ENCODE data around the gene RAB3D. TPM values are rescaled to one million over a fixed set of nuclear protein-coding genes. Genes with fewer than 3 reads are reported as not detected.

The RAB3D gene
- polyA plus RNA-seq, 1 experiment: 15.6 TPM

GRCh38 chr19:11284515-11284914 is 54.9 kb downstream of the RAB3D start:
- peaks cover 3% of the 10 kb centered on the region for H3K27me3 ChIP-seq (ENCODE audit: control insufficient read depth, insufficient read depth, low read length)
- POLR2A ChIA-PET: no interaction called here
- CTCF ChIA-PET: interaction anchor here (1.3 to 1.4 kb wide), 3 partner anchors 9 to 198 kb away, joined by 3 to 4 read pairs (median 3); no protein-coding TSS in a partner anchor

GRCh38 chr19:11281356-11282049 is 58.0 kb downstream of the RAB3D start:
- H3K9me3 ChIP-seq (ENCODE audit: control insufficient read depth, insufficient read depth, low read length): no peaks in the 10 kb centered on the region; the same call in 1 of the 2 replicates
- ChIA-PET CTCF (interaction anchor here (0.7 to 1.5 kb wide), 2 partner anchors 12 to 215 kb away, joined by 3 to 7 read pairs; no protein-coding TSS in a partner anchor), POLR2A (interaction anchor here (0.5 kb wide), 1 partner anchor 142 kb away, joined by 4 read pairs; no protein-coding TSS in a partner anchor)
- no peak for DNase-seq (ENCODE audit: low read depth, low spot score)
- H3K4me3 ChIP-seq (ENCODE audit: low read depth, low read length): no peak overlapping the region
- no peak for TF ChIP-seq CTCF (IDR thresholded peaks at IDR 0.05; ENCODE audit: low read depth, low read length)
- peaks cover 4% of the 10 kb centered on the region for H3K27me3 ChIP-seq (ENCODE audit: control insufficient read depth, insufficient read depth, low read length)
- no peak overlapping the region for H3K27ac ChIP-seq (ENCODE audit: low read depth, low read length)

More at GRCh38 chr19:11284515-11284914, 54.9 kb downstream of the RAB3D start:
- H3K9me3 ChIP-seq (ENCODE audit: control insufficient read depth, insufficient read depth, low read length): no peaks in the 10 kb centered on the region
- no peak for DNase-seq (ENCODE audit: low read depth, low spot score)
- no peak for TF ChIP-seq CTCF (IDR thresholded peaks at IDR 0.05; ENCODE audit: low read depth, low read length)
- H3K27ac ChIP-seq (ENCODE audit: low read depth, low read length): no peak overlapping the region
- H3K4me3 ChIP-seq (ENCODE audit: low read depth, low read length): no peak overlapping the region

GRCh38 chr19:11279505-11280236 is 59.8 kb downstream of the RAB3D start:
- DNase-seq (ENCODE audit: low read depth, low spot score): no peak
- H3K27ac ChIP-seq (ENCODE audit: low read depth, low read length): no peak overlapping the region
- POLR2A ChIA-PET: no interaction called here
- peaks cover 4% of the 10 kb centered on the region for H3K27me3 ChIP-seq (ENCODE audit: control insufficient read depth, insufficient read depth, low read length)
- no peak overlapping the region for H3K4me3 ChIP-seq (ENCODE audit: low read depth, low read length)
- TF ChIP-seq CTCF (IDR thresholded peaks at IDR 0.05; ENCODE audit: low read depth, low read length): no peak
- H3K9me3 ChIP-seq (ENCODE audit: control insufficient read depth, insufficient read depth, low read length): no peaks in the 10 kb centered on the region; the same call in 1 of the 2 replicates
- CTCF ChIA-PET: interaction anchor here (1.1 kb wide), 1 partner anchor 37 kb away, joined by 6 read pairs; no protein-coding TSS in a partner anchor

- H3K9me3 ChIP-seq (ENCODE audit: control insufficient read depth, insufficient read depth, low read length): no peaks in the 10 kb centered on the region; the same call in 1 of the 2 replicates
- H3K4me3 ChIP-seq (ENCODE audit: low read depth, low read length): no peak overlapping the region
- DNase-seq (ENCODE audit: low read depth, low spot score): no peak
- no peak overlapping the region for H3K27ac ChIP-seq (ENCODE audit: low read depth, low read length)
- POLR2A ChIA-PET: no interaction called here
- peaks cover 4% of the 10 kb centered on the region for H3K27me3 ChIP-seq (ENCODE audit: control insufficient read depth, insufficient read depth, low read length)
- no peak for TF ChIP-seq CTCF (IDR thresholded peaks at IDR 0.05; ENCODE audit: low read depth, low read length)
- CTCF ChIA-PET: interaction anchor here (0.9 kb wide), 1 partner anchor 204 kb away, joined by 3 read pairs; no protein-coding TSS in a partner anchor
Measured at GRCh38 chr19:11278670-11279069, 60.8 kb downstream of the RAB3D start.

All from AG04450 (cell line).